WTC11 (cell line): Measurements from ENCODE around the gene DESI1. TPM values are rescaled to one million over a fixed set of nuclear protein-coding genes. Genes with fewer than 3 reads are reported as not detected.

Experiments used
- ATAC-seq: fragments of 200-7000 bp; cut with Tn5 transposase; 2 replicates; pipeline ENCODE4 v1.10.0; 2021; ENCODE audit warnings: mild to moderate bottlenecking, moderate library complexity
- CTCF ChIA-PET: fragments of 300-600 bp; sonication (Branson Sonifier 250); formaldehyde crosslinking; loops from one replicate; lab custom pipeline; 2021; ENCODE audit warnings: antibody characterized with exemption; lab: Charles Lee
- POLR2A ChIA-PET: fragments of 350-600 bp; sonication (Branson Sonifier 250); formaldehyde crosslinking; loops from one replicate; lab custom pipeline; 2021; ENCODE audit warnings: antibody characterized with exemption; lab: Charles Lee
- DNase-seq: peaks from one replicate; pipeline ENCODE4 v3.0.0; 2021; ENCODE audit warnings: low spot score
- H3K27ac Mint-ChIP-seq: 2 replicates; pipeline ENCODE4 v1.8.0; 2021; ENCODE audit warnings: mixed read lengths
- H3K27me3 Mint-ChIP-seq: 2 replicates; pipeline ENCODE4 v1.8.0; 2021; ENCODE audit warnings: low read depth, mild to moderate bottlenecking, moderate library complexity, mixed read lengths
- H3K36me3 Mint-ChIP-seq: 2 replicates; pipeline ENCODE4 v1.8.0; 2021; ENCODE audit warnings: mixed read lengths
- H3K4me1 Mint-ChIP-seq: 2 replicates; pipeline ENCODE4 v1.8.0; 2022; ENCODE audit warnings: mixed read lengths
- H3K4me3 Mint-ChIP-seq: 2 replicates; pipeline ENCODE4 v1.8.0; 2021; ENCODE audit warnings: mild to moderate bottlenecking, moderate library complexity, mixed read lengths
- H3K9me3 Mint-ChIP-seq: 2 replicates; pipeline ENCODE4 v1.8.0; 2021; ENCODE audit warnings: mixed read lengths
- CREB1 ChIP-seq: sonication (generic); formaldehyde crosslinking; IDR thresholded peaks from 2 replicates; pipeline ENCODE4 v1.8.0; 2023; ENCODE audit warnings: mild to moderate bottlenecking, missing genetic modification reagents
- EMX1 ChIP-seq: fragments of 250-450 bp; sonication (Bioruptor Pico); IDR thresholded peaks from 2 replicates; pipeline ENCODE4 v1.8.0; 2021; ENCODE audit warnings: mild to moderate bottlenecking
- ESRRA ChIP-seq: sonication (generic); formaldehyde crosslinking; IDR thresholded peaks from 2 replicates; pipeline ENCODE4 v1.8.1; 2022; ENCODE audit warnings: mild to moderate bottlenecking, missing genetic modification reagents, borderline replicate concordance
- IRF2 ChIP-seq: sonication (generic); formaldehyde crosslinking; IDR thresholded peaks from 2 replicates; pipeline ENCODE4 v1.8.0; 2022; ENCODE audit warnings: low read depth, missing genetic modification reagents, borderline replicate concordance
- MXD4 ChIP-seq: fragments of 250-450 bp; sonication (Bioruptor Pico); IDR thresholded peaks from 2 replicates; pipeline ENCODE4 v1.8.0; 2021; ENCODE audit warnings: mild to moderate bottlenecking, moderate library complexity, borderline replicate concordance
- OVOL2 ChIP-seq: fragments of 250-450 bp; sonication (Bioruptor Pico); IDR thresholded peaks from 2 replicates; pipeline ENCODE4 v1.9.0; 2021; ENCODE audit warnings: mild to moderate bottlenecking, borderline replicate concordance
- TCF7 ChIP-seq: sonication (generic); formaldehyde crosslinking; IDR thresholded peaks from 2 replicates; pipeline ENCODE4 v1.8.0; 2022; ENCODE audit warnings: mild to moderate bottlenecking, low read depth, missing genetic modification reagents, moderate library complexity
- TEAD4 ChIP-seq: sonication (generic); formaldehyde crosslinking; IDR thresholded peaks from 2 replicates; pipeline ENCODE4 v1.8.0; 2022; ENCODE audit warnings: mild to moderate bottlenecking, missing genetic modification reagents
- TP53 ChIP-seq: sonication (generic); formaldehyde crosslinking; IDR thresholded peaks from 2 replicates; pipeline ENCODE4 v1.8.1; 2023; ENCODE audit warnings: mild to moderate bottlenecking, missing genetic modification reagents
- ZNF121 ChIP-seq: sonication (generic); formaldehyde crosslinking; IDR thresholded peaks from 2 replicates; pipeline ENCODE4 v1.8.0; 2023; ENCODE audit warnings: missing genetic modification reagents
- ZNF138 ChIP-seq: sonication (generic); formaldehyde crosslinking; conservative IDR thresholded peaks from 2 replicates; pipeline ENCODE4 v1.8.1; 2022; ENCODE audit warnings: mild to moderate bottlenecking, moderate library complexity, missing genetic modification reagents
- ZNF219 ChIP-seq: sonication (generic); formaldehyde crosslinking; IDR thresholded peaks from 2 replicates; pipeline ENCODE4 v1.8.0; 2023; ENCODE audit warnings: missing genetic modification reagents, mild to moderate bottlenecking, borderline replicate concordance
- ZNF263 ChIP-seq: sonication (generic); formaldehyde crosslinking; IDR thresholded peaks from 2 replicates; pipeline ENCODE4 v1.8.1; 2022; ENCODE audit warnings: low read depth, mild to moderate bottlenecking, moderate library complexity, missing genetic modification reagents
- total RNA-seq: library from RNA; stranded (reverse); gene quantifications from 3 replicates; pipeline ENCODE4 v1.2.3, GENCODE V29; 2021
- TF ChIP-seq, protein P1 (sequence below): fragments of 250-450 bp; sonication (Bioruptor Pico); IDR thresholded peaks from 2 replicates; pipeline ENCODE4 v1.9.0; 2021; ENCODE audit warnings: mild to moderate bottlenecking
- TF ChIP-seq, protein P2 (sequence below): sonication (generic); formaldehyde crosslinking; conservative IDR thresholded peaks from 2 replicates; pipeline ENCODE4 v1.8.1; 2023; ENCODE audit warnings: mild to moderate bottlenecking, low read depth, missing genetic modification reagents, moderate library complexity
- TF ChIP-seq, protein P3 (sequence below): fragments of 250-450 bp; sonication (Bioruptor Pico); IDR thresholded peaks from 2 replicates; pipeline ENCODE4 v1.9.0; 2021; ENCODE audit warnings: moderate library complexity, mild to moderate bottlenecking, inconsistent platforms, borderline replicate concordance
- TF ChIP-seq, protein P4 (sequence below): sonication (generic); formaldehyde crosslinking; IDR thresholded peaks from 2 replicates; pipeline ENCODE4 v1.8.1; 2023; ENCODE audit warnings: mild to moderate bottlenecking, missing genetic modification reagents, moderate library complexity
- TF ChIP-seq, protein P5 (sequence below): sonication (generic); formaldehyde crosslinking; IDR thresholded peaks from 2 replicates; pipeline ENCODE4 v1.8.0; 2023; ENCODE audit warnings: missing genetic modification reagents, mild to moderate bottlenecking, borderline replicate concordance
- TF ChIP-seq, protein P6 (sequence below): sonication (generic); formaldehyde crosslinking; IDR thresholded peaks from 2 replicates; pipeline ENCODE4 v1.8.1; 2023; ENCODE audit warnings: mild to moderate bottlenecking, missing genetic modification reagents
- TF ChIP-seq, protein P7 (sequence below): sonication (generic); formaldehyde crosslinking; IDR thresholded peaks from 2 replicates; pipeline ENCODE4 v1.8.1; 2022; ENCODE audit warnings: low read depth, missing genetic modification reagents, borderline replicate concordance
- TF ChIP-seq, protein P8 (sequence below): sonication (generic); formaldehyde crosslinking; IDR thresholded peaks from 2 replicates; pipeline ENCODE4 v1.8.0; 2022; ENCODE audit warnings: mild to moderate bottlenecking, missing genetic modification reagents
- TF ChIP-seq, protein P9 (sequence below): sonication (generic); formaldehyde crosslinking; IDR thresholded peaks from 2 replicates; pipeline ENCODE4 v1.8.1; 2023; ENCODE audit warnings: mild to moderate bottlenecking, missing genetic modification reagents, moderate library complexity

The DESI1 gene
- total RNA-seq, 1 experiment from 2014 or later: 32.2 TPM

DNA sequence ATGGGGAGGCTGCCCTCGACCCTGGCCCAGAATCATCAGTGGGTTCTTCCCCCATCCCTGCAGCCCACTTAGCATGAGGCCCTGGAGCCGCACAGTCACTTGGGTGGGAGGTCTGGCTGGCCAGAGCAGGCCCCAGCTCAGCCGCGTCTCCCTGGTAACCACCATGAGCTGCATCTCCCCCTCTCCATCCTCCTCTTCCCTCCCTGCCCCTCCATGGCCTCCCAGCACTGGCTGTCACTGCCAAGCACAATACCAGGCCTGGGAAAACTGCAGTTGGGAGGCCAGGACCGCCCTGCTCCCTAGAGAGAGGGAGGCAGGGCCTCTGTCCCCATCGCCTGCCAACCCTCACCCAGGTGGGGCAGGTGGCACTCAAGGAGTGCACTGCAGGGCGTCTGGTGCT, 52.0 kb downstream of the DESI1 start (continued):
- TF ChIP-seq EMX1 (CRISPR knock-in tag) (no peak), ZNF219 (CRISPR knock-in tag) (no peak)

DNA sequence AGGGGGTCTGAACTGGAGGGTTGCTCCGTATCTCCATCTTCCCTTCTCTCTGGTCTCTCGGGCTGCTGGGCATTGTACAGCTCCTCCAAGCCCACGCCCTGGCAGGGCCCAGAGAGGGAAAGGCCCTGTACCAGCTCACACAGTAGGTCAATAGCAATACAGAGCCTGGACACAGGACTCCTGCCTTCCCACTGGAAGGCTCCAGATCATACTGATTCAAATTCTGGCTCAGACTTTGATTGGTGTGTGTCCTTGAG, 53.4 kb downstream of the DESI1 start:
- ATAC-seq: no peak
- no peak overlapping the region for H3K4me3 Mint-ChIP-seq
- H3K4me1 Mint-ChIP-seq: peaks cover 8% of the 10 kb centered on the region
- ChIA-PET CTCF (interaction anchor here (0.7 to 4.3 kb wide), 4 partner anchors 10 to 99 kb away, joined by 3 to 28 read pairs (median 4); no protein-coding TSS in a partner anchor), POLR2A (no interaction called here)
- H3K9me3 Mint-ChIP-seq: no peaks in the 10 kb centered on the region
- TF ChIP-seq, protein P1, sequence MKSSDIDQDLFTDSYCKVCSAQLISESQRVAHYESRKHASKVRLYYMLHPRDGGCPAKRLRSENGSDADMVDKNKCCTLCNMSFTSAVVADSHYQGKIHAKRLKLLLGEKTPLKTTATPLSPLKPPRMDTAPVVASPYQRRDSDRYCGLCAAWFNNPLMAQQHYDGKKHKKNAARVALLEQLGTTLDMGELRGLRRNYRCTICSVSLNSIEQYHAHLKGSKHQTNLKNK: no peak
- TF ChIP-seq TEAD4 (CRISPR knock-in tag): no peak
- no peak for TF ChIP-seq TP53
- TF ChIP-seq ESRRA (CRISPR knock-in tag): no peak
- TF ChIP-seq, protein P2, sequence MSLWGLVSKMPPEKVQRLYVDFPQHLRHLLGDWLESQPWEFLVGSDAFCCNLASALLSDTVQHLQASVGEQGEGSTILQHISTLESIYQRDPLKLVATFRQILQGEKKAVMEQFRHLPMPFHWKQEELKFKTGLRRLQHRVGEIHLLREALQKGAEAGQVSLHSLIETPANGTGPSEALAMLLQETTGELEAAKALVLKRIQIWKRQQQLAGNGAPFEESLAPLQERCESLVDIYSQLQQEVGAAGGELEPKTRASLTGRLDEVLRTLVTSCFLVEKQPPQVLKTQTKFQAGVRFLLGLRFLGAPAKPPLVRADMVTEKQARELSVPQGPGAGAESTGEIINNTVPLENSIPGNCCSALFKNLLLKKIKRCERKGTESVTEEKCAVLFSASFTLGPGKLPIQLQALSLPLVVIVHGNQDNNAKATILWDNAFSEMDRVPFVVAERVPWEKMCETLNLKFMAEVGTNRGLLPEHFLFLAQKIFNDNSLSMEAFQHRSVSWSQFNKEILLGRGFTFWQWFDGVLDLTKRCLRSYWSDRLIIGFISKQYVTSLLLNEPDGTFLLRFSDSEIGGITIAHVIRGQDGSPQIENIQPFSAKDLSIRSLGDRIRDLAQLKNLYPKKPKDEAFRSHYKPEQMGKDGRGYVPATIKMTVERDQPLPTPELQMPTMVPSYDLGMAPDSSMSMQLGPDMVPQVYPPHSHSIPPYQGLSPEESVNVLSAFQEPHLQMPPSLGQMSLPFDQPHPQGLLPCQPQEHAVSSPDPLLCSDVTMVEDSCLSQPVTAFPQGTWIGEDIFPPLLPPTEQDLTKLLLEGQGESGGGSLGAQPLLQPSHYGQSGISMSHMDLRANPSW (CRISPR knock-in tag): no peak
- TF ChIP-seq MXD4 (CRISPR knock-in tag): no peak
- no peak for TF ChIP-seq OVOL2 (CRISPR knock-in tag)
- TF ChIP-seq, protein P3, sequence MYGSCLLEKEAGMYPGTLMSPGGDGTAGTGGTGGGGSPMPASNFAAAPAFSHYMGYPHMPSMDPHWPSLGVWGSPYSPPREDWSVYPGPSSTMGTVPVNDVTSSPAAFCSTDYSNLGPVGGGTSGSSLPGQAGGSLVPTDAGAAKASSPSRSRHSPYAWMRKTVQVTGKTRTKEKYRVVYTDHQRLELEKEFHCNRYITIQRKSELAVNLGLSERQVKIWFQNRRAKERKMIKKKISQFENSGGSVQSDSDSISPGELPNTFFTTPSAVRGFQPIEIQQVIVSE (CRISPR knock-in tag): no peak
- no peak for TF ChIP-seq CREB1 (CRISPR knock-in tag)
- TF ChIP-seq, protein P4, sequence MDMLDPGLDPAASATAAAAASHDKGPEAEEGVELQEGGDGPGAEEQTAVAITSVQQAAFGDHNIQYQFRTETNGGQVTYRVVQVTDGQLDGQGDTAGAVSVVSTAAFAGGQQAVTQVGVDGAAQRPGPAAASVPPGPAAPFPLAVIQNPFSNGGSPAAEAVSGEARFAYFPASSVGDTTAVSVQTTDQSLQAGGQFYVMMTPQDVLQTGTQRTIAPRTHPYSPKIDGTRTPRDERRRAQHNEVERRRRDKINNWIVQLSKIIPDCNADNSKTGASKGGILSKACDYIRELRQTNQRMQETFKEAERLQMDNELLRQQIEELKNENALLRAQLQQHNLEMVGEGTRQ (CRISPR knock-in tag): no peak
- TF ChIP-seq, protein P5, sequence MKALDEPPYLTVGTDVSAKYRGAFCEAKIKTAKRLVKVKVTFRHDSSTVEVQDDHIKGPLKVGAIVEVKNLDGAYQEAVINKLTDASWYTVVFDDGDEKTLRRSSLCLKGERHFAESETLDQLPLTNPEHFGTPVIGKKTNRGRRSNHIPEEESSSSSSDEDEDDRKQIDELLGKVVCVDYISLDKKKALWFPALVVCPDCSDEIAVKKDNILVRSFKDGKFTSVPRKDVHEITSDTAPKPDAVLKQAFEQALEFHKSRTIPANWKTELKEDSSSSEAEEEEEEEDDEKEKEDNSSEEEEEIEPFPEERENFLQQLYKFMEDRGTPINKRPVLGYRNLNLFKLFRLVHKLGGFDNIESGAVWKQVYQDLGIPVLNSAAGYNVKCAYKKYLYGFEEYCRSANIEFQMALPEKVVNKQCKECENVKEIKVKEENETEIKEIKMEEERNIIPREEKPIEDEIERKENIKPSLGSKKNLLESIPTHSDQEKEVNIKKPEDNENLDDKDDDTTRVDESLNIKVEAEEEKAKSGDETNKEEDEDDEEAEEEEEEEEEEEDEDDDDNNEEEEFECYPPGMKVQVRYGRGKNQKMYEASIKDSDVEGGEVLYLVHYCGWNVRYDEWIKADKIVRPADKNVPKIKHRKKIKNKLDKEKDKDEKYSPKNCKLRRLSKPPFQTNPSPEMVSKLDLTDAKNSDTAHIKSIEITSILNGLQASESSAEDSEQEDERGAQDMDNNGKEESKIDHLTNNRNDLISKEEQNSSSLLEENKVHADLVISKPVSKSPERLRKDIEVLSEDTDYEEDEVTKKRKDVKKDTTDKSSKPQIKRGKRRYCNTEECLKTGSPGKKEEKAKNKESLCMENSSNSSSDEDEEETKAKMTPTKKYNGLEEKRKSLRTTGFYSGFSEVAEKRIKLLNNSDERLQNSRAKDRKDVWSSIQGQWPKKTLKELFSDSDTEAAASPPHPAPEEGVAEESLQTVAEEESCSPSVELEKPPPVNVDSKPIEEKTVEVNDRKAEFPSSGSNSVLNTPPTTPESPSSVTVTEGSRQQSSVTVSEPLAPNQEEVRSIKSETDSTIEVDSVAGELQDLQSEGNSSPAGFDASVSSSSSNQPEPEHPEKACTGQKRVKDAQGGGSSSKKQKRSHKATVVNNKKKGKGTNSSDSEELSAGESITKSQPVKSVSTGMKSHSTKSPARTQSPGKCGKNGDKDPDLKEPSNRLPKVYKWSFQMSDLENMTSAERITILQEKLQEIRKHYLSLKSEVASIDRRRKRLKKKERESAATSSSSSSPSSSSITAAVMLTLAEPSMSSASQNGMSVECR (CRISPR knock-in tag): no peak
- TF ChIP-seq ZNF121 (CRISPR knock-in tag): no peak
- TF ChIP-seq, protein P6, sequence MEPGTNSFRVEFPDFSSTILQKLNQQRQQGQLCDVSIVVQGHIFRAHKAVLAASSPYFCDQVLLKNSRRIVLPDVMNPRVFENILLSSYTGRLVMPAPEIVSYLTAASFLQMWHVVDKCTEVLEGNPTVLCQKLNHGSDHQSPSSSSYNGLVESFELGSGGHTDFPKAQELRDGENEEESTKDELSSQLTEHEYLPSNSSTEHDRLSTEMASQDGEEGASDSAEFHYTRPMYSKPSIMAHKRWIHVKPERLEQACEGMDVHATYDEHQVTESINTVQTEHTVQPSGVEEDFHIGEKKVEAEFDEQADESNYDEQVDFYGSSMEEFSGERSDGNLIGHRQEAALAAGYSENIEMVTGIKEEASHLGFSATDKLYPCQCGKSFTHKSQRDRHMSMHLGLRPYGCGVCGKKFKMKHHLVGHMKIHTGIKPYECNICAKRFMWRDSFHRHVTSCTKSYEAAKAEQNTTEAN (CRISPR knock-in tag): no peak
- TF ChIP-seq ZNF263 (CRISPR knock-in tag): no peak
- no peak for TF ChIP-seq ZNF138 (CRISPR knock-in tag)
- TF ChIP-seq, protein P7, sequence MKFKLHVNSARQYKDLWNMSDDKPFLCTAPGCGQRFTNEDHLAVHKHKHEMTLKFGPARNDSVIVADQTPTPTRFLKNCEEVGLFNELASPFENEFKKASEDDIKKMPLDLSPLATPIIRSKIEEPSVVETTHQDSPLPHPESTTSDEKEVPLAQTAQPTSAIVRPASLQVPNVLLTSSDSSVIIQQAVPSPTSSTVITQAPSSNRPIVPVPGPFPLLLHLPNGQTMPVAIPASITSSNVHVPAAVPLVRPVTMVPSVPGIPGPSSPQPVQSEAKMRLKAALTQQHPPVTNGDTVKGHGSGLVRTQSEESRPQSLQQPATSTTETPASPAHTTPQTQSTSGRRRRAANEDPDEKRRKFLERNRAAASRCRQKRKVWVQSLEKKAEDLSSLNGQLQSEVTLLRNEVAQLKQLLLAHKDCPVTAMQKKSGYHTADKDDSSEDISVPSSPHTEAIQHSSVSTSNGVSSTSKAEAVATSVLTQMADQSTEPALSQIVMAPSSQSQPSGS (CRISPR knock-in tag): no peak
- TF ChIP-seq IRF2 (CRISPR knock-in tag): no peak
- no peak for TF ChIP-seq TCF7
- TF ChIP-seq, protein P8, sequence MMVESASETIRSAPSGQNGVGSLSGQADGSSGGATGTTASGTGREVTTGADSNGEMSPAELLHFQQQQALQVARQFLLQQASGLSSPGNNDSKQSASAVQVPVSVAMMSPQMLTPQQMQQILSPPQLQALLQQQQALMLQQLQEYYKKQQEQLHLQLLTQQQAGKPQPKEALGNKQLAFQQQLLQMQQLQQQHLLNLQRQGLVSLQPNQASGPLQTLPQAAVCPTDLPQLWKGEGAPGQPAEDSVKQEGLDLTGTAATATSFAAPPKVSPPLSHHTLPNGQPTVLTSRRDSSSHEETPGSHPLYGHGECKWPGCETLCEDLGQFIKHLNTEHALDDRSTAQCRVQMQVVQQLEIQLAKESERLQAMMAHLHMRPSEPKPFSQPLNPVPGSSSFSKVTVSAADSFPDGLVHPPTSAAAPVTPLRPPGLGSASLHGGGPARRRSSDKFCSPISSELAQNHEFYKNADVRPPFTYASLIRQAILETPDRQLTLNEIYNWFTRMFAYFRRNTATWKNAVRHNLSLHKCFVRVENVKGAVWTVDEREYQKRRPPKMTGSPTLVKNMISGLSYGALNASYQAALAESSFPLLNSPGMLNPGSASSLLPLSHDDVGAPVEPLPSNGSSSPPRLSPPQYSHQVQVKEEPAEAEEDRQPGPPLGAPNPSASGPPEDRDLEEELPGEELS (CRISPR knock-in tag): no peak
- TF ChIP-seq, protein P9, sequence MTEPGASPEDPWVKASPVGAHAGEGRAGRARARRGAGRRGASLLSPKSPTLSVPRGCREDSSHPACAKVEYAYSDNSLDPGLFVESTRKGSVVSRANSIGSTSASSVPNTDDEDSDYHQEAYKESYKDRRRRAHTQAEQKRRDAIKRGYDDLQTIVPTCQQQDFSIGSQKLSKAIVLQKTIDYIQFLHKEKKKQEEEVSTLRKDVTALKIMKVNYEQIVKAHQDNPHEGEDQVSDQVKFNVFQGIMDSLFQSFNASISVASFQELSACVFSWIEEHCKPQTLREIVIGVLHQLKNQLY: no peak
- TF ChIP-seq, all 79 proteins: peak for 0
- Mint-ChIP-seq H3K27ac (no peak overlapping the region), H3K36me3 (no peaks in the 10 kb centered on the region), H3K27me3 (peaks cover 5% of the 10 kb centered on the region; the same call in 1 of the 2 replicates)
- no peak for DNase-seq
